H9 (cell line): ENCODE measurements around the gene COL4A1. TPM values are rescaled to one million over a fixed set of nuclear protein-coding genes. Genes with fewer than 3 reads are reported as not detected.

Experiments
- DNase-seq: peaks from one replicate; pipeline ENCODE4 v3.0.0-alpha.2; 2017
- H2AFZ ChIP-seq: one replicate; pipeline ENCODE4 v1.6.1; 2013; ENCODE audit warnings: mild to moderate bottlenecking, low read length, control low read depth, moderate library complexity
- H2AK5ac ChIP-seq: 2 replicates; pipeline ENCODE4 v1.6.1; 2013; ENCODE audit warnings: low read length, control low read depth, mixed read lengths; ENCODE audit not compliant: insufficient read length
- H2BK120ac ChIP-seq: one replicate; pipeline ENCODE4 v1.6.1; 2013; ENCODE audit warnings: low read depth, mild to moderate bottlenecking, low read length, control low read depth, inconsistent platforms; ENCODE audit not compliant: poor library complexity, severe bottlenecking
- H2BK12ac ChIP-seq: 2 replicates; pipeline ENCODE4 v1.6.1; 2013; ENCODE audit warnings: low read length, control low read depth, mixed read lengths, low read depth; ENCODE audit not compliant: insufficient read length
- H2BK15ac ChIP-seq: 2 replicates; pipeline ENCODE4 v1.6.1; 2013; ENCODE audit warnings: low read depth, low read length, control low read depth
- H2BK20ac ChIP-seq: one replicate; pipeline ENCODE4 v1.6.1; 2013; ENCODE audit warnings: low read depth, mild to moderate bottlenecking, low read length, control low read depth, inconsistent platforms; ENCODE audit not compliant: poor library complexity, severe bottlenecking
- H2BK5ac ChIP-seq: 2 replicates; pipeline ENCODE4 v1.6.1; 2013; ENCODE audit warnings: low read length, control low read depth, mixed read lengths; ENCODE audit not compliant: insufficient read length
- H3K14ac ChIP-seq: 2 replicates; pipeline ENCODE4 v1.6.1; 2013; ENCODE audit warnings: low read length, control low read depth; ENCODE audit not compliant: insufficient read depth
- H3K18ac ChIP-seq: 2 replicates; pipeline ENCODE4 v1.6.1; 2013; ENCODE audit warnings: low read depth, mild to moderate bottlenecking, mixed read lengths, low read length, control low read depth; ENCODE audit not compliant: insufficient read length
- H3K23ac ChIP-seq: 2 replicates; pipeline ENCODE4 v1.6.1; 2013; ENCODE audit warnings: low read length, control low read depth, mixed read lengths, low read depth; ENCODE audit not compliant: insufficient read length
- H3K23me2 ChIP-seq: 2 replicates; pipeline ENCODE4 v1.6.1; 2013; ENCODE audit warnings: low read depth, mild to moderate bottlenecking, mixed read lengths, low read length, control low read depth; ENCODE audit not compliant: insufficient read length, poor library complexity, severe bottlenecking
- H3K27ac ChIP-seq: 2 replicates; pipeline ENCODE4 v1.5.1; 2013; ENCODE audit warnings: low read length, control low read depth, mixed read lengths, low read depth; ENCODE audit not compliant: insufficient read length
- H3K27me3 ChIP-seq: 2 replicates; pipeline ENCODE4 v1.6.1; 2013; ENCODE audit warnings: low read length, control low read depth, inconsistent platforms; ENCODE audit not compliant: insufficient read depth
- H3K4ac ChIP-seq: 2 replicates; pipeline ENCODE4 v1.6.1; 2013; ENCODE audit warnings: low read depth, mild to moderate bottlenecking, control low read depth, inconsistent platforms, low read length, moderate library complexity
- H3K4me1 ChIP-seq: 2 replicates; pipeline ENCODE4 v1.6.1; 2013; ENCODE audit warnings: low read length, control low read depth, inconsistent platforms; ENCODE audit not compliant: insufficient read depth
- H3K4me2 ChIP-seq: 2 replicates; pipeline ENCODE4 v1.6.1; 2013; ENCODE audit warnings: low read length, control low read depth, mixed read lengths; ENCODE audit not compliant: insufficient read length, insufficient read depth
- H3K56ac ChIP-seq: 2 replicates; pipeline ENCODE4 v1.6.1; 2013; ENCODE audit warnings: low read depth, mild to moderate bottlenecking, mixed read lengths, low read length, control low read depth; ENCODE audit not compliant: insufficient read length
- H3K79me1 ChIP-seq: 2 replicates; pipeline ENCODE4 v1.6.1; 2013; ENCODE audit warnings: low read depth, mild to moderate bottlenecking, moderate library complexity, low read length, control low read depth, inconsistent platforms; ENCODE audit not compliant: insufficient read depth, poor library complexity, severe bottlenecking
- H3K79me2 ChIP-seq: 2 replicates; pipeline ENCODE4 v1.6.1; 2013; ENCODE audit warnings: low read length, control low read depth, inconsistent platforms; ENCODE audit not compliant: insufficient read depth
- H3K9ac ChIP-seq: 2 replicates; pipeline ENCODE4 v1.6.1; 2013; ENCODE audit warnings: low read length, control low read depth, mixed read lengths; ENCODE audit not compliant: insufficient read length; ENCODE audit errors: extremely low read depth
- H3K9me3 ChIP-seq: one replicate; pipeline ENCODE4 v1.6.1; 2013; ENCODE audit warnings: low read depth, low read length, inconsistent platforms; ENCODE audit not compliant: control insufficient read depth
- H3T11ph ChIP-seq: one replicate; pipeline ENCODE4 v1.6.1; 2013; ENCODE audit warnings: mild to moderate bottlenecking, low read length, control low read depth, inconsistent platforms
- H4K20me1 ChIP-seq: one replicate; pipeline ENCODE4 v1.6.1; 2013; ENCODE audit not compliant: control insufficient read depth, insufficient read length, insufficient read depth
- H4K5ac ChIP-seq: 2 replicates; pipeline ENCODE4 v1.6.1; 2013; ENCODE audit warnings: low read depth, mild to moderate bottlenecking, mixed read lengths, low read length, control low read depth; ENCODE audit not compliant: insufficient read length
- H4K8ac ChIP-seq: replicated peaks from 2 replicates; pipeline ENCODE4 v1.6.1; 2013; ENCODE audit warnings: low read length, control low read depth, mixed read lengths, low read depth; ENCODE audit not compliant: insufficient read length
- H4K91ac ChIP-seq: 2 replicates; pipeline ENCODE4 v1.6.1; 2013; ENCODE audit warnings: low read depth, mild to moderate bottlenecking, moderate library complexity, mixed read lengths, low read length, control low read depth; ENCODE audit not compliant: insufficient read length
- H3K27ac Mint-ChIP-seq, 3 experiments: 2 replicates in 2 of 3; 3 replicates in 1 of 3; pipeline ENCODE4 v1.8.0; 2020 to 2021; ENCODE audit warnings: mixed read lengths in 3 of 3, mild to moderate bottlenecking in 1 of 3, moderate library complexity in 1 of 3
- H3K27me3 Mint-ChIP-seq: 2 replicates; pipeline ENCODE4 v1.8.0; 2021; ENCODE audit warnings: low read depth, mild to moderate bottlenecking, moderate library complexity, mixed read lengths
- H3K36me3 Mint-ChIP-seq, 3 experiments: 2 replicates in 2 of 3; 3 replicates in 1 of 3; pipeline ENCODE4 v1.8.0; 2020 to 2021; ENCODE audit warnings: low read depth in 3 of 3, mixed read lengths in 3 of 3; ENCODE audit not compliant: insufficient read depth in 1 of 3
- H3K4me1 Mint-ChIP-seq, 2 experiments: 2 replicates each; pipeline ENCODE4 v1.8.0; 2020; ENCODE audit warnings: mixed read lengths in 2 of 2
- H3K4me3 Mint-ChIP-seq, 2 experiments: 2 replicates in 1 of 2; 3 replicates in 1 of 2; pipeline ENCODE4 v1.8.0; 2020 to 2021; ENCODE audit warnings: mild to moderate bottlenecking in 2 of 2, mixed read lengths in 2 of 2, moderate library complexity in 1 of 2
- H3K9me3 Mint-ChIP-seq, 2 experiments: 2 replicates in 1 of 2; 3 replicates in 1 of 2; pipeline ENCODE4 v1.8.0; 2020; ENCODE audit warnings: mild to moderate bottlenecking in 2 of 2, mixed read lengths in 2 of 2, moderate library complexity in 1 of 2
- WGBS: extraction: QIAGEN DNeasy Blood & Tissue Kit; methylation state at CpG from one replicate; pipeline ENCODE4 v1.1.7; 2013; ENCODE audit warnings: missing lambda C conversion rate, low lambda C conversion rate, mixed read lengths; ENCODE audit not compliant: insufficient read length; ENCODE audit errors: extremely low coverage; 5-methylcytosine and 5-hydroxymethylcytosine counted together
- total RNA-seq: library from RNA; stranded (reverse); gene quantifications from 2 replicates; pipeline ENCODE4 v1.2.1, GENCODE V29; 2021
- TF ChIP-seq, protein P1 (sequence below): fragments of 200-600 bp; sonication (generic); conservative IDR thresholded peaks from 3 replicates; pipeline ENCODE4 v1.8.0; 2021; ENCODE audit warnings: antibody characterized with exemption, mild to moderate bottlenecking

The COL4A1 gene
- total RNA-seq, 1 experiment from 2014 or later, result 73.1 TPM

DNA sequence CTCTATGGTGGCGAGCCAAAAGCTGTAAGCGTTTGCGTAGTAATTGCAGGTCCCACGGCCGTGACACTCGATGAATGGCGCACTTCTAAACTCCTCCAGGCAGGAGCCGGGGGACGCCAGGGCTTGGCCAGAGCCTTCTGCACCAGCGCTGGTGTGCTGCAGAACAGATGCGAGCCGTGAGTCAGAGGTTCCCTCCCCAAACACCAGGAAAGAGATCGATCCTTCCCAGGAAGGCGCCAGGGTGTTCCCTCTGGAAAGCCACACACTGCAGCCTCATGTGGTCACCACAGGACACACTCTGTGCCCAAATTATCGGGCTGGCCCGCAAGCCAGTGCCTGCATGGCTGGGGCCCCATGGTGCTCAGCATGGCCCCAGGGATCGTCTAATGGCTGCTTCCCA is 154.6 kb downstream of the COL4A1 start:
- H3K27ac Mint-ChIP-seq, result no peak overlapping the region
- Histone ChIP-seq H3T11ph (no peak overlapping the region), H3K79me2 (no peaks in the 10 kb centered on the region), H3K4ac (no peak overlapping the region), H3K9ac (no peak overlapping the region), H4K5ac (no peak overlapping the region), H3K56ac (no peak overlapping the region), H3K23ac (no peak overlapping the region), H2BK5ac (no peak overlapping the region), H2AK5ac (no peak overlapping the region), H2BK120ac (no peak overlapping the region), H3K27me3 (no peaks in the 10 kb centered on the region), H2BK12ac (no peak overlapping the region), H4K91ac (no peak overlapping the region), H3K23me2 (no peaks in the 10 kb centered on the region), H2BK15ac (no peak overlapping the region), H3K14ac (no peak overlapping the region), H3K4me1 (no peaks in the 10 kb centered on the region; the same call in 1 of the 2 replicates), H3K27ac (no peak overlapping the region), H3K79me1 (no peaks in the 10 kb centered on the region), H2BK20ac (no peak overlapping the region), H4K8ac (no peak overlapping the region), H3K9me3 (no peaks in the 10 kb centered on the region), H4K20me1 (no peaks in the 10 kb centered on the region), H2AFZ (no peak overlapping the region), H3K4me2 (no peak overlapping the region), H3K18ac (no peak overlapping the region)
- H3K36me3 Mint-ChIP-seq, result peaks cover 16 to 33% (median 24%) of the 10 kb centered on the region in 3 experiments
- TF ChIP-seq, protein P1, sequence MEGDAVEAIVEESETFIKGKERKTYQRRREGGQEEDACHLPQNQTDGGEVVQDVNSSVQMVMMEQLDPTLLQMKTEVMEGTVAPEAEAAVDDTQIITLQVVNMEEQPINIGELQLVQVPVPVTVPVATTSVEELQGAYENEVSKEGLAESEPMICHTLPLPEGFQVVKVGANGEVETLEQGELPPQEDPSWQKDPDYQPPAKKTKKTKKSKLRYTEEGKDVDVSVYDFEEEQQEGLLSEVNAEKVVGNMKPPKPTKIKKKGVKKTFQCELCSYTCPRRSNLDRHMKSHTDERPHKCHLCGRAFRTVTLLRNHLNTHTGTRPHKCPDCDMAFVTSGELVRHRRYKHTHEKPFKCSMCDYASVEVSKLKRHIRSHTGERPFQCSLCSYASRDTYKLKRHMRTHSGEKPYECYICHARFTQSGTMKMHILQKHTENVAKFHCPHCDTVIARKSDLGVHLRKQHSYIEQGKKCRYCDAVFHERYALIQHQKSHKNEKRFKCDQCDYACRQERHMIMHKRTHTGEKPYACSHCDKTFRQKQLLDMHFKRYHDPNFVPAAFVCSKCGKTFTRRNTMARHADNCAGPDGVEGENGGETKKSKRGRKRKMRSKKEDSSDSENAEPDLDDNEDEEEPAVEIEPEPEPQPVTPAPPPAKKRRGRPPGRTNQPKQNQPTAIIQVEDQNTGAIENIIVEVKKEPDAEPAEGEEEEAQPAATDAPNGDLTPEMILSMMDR, result no peak
- no peaks in the 10 kb centered on the region for H3K9me3 Mint-ChIP-seq
- DNase-seq, result no peak
- H3K27me3 Mint-ChIP-seq, result no peaks in the 10 kb centered on the region
- no peak overlapping the region for H3K4me3 Mint-ChIP-seq
- peaks cover 7 to 8% of the 10 kb centered on the region in 2 experiments for H3K4me1 Mint-ChIP-seq
- WGBS, result no CpG with 5 or more reads among the region's 17 CpGs
